K562 (cell line): ENCODE results near the gene TTLL3. TPM values are rescaled to one million over a fixed set of nuclear protein-coding genes. Genes with fewer than 3 reads are reported as not detected.
A peak's percentile ranks its signal among the peaks of the same experiment; 100 is the strongest.

ENCODE experiments used
- ATAC-seq: fragments of 200-7000 bp; cut with Tn5 transposase; 3 replicates; pipeline ENCODE4 v1.9.1; 2020; ENCODE audit warnings: moderate library complexity
- BruUV-seq: library from RNA; stranded (reverse); fragments of 400-500 nt; replicated peaks from 2 replicates; lab custom pipeline; 2021; lab: Mats Ljungman, UMichigan
- CTCF ChIA-PET: fragments of 300-600 bp; formaldehyde crosslinking; extraction: SDS; loops from one replicate; lab custom pipeline; 2021; ENCODE audit warnings: low intra/inter-chr PET ratio; lab: Yijun Ruan, JAX
- POLR2A ChIA-PET: fragments of 300-600, 350-650 bp; sonication (Branson Sonifier 250); formaldehyde crosslinking; extraction: SDS; loops from one replicate; lab custom pipeline; 2021; ENCODE audit warnings: antibody characterized with exemption, inconsistent platforms; lab: Yijun Ruan, JAX
- DNase-seq, 4 experiments: peaks; one replicate each; pipeline versions ENCODE4 v3.0.0 to v3.0.0-alpha.2; 2011 to 2018; ENCODE audit warnings: low spot score in 3 of 4, mixed read lengths in 3 of 4; ENCODE audit errors: extremely low read depth in 1 of 4
- FAIRE-seq: peaks from 2 replicates; lab custom pipeline; 2011; peaks lifted over from hg19 to GRCh38; lab: Jason Lieb, UNC
- H2AFZ ChIP-seq: 2 replicates; pipeline ENCODE4 v1.6.0; 2011; ENCODE audit warnings: low read depth, low read length, control low read depth, inconsistent platforms
- H3K27ac ChIP-seq: fragments of 200-600 bp; 3 replicates; pipeline ENCODE4 v1.8.0; 2011; ENCODE audit warnings: low read depth, mild to moderate bottlenecking, control low read depth, inconsistent platforms, low read length, moderate library complexity, mixed read lengths; ENCODE audit errors: extremely low read depth
- H3K27me3 ChIP-seq, 2 experiments: fragments of 300-600 bp in 1 of 2; 2 replicates in 1 of 2; 3 replicates in 1 of 2; pipeline versions ENCODE4 v1.6.0 to v1.8.0; 2011; ENCODE audit warnings: inconsistent platforms in 2 of 2, low read length in 2 of 2, mild to moderate bottlenecking in 1 of 2, mixed read lengths in 1 of 2, moderate library complexity in 1 of 2; ENCODE audit not compliant: control insufficient read depth in 2 of 2, insufficient read depth in 2 of 2
- H3K36me3 ChIP-seq: fragments of 300-600 bp; 3 replicates; pipeline ENCODE4 v1.8.0; 2011; ENCODE audit warnings: mild to moderate bottlenecking, low read length, inconsistent platforms; ENCODE audit not compliant: control insufficient read depth, insufficient read depth
- H3K4me1 ChIP-seq, 2 experiments: fragments of 200-600 bp in 1 of 2; replicated peaks in 1 of 2; 2 replicates in 1 of 2; 3 replicates in 1 of 2; pipeline versions ENCODE4 v1.5.1 to v1.8.0; 2011; ENCODE audit warnings: inconsistent platforms in 2 of 2, low read length in 2 of 2, mild to moderate bottlenecking in 1 of 2, mixed read lengths in 1 of 2, moderate library complexity in 1 of 2; ENCODE audit not compliant: control insufficient read depth in 2 of 2, insufficient read depth in 2 of 2
- H3K4me2 ChIP-seq: 2 replicates; pipeline ENCODE4 v1.6.1; 2011; ENCODE audit warnings: low read length, control low read depth, inconsistent platforms, mixed read lengths; ENCODE audit not compliant: insufficient read depth
- H3K4me3 ChIP-seq: fragments of 200-600 bp; sonication (generic), shearing (Covaris generic); 2 replicates; pipeline ENCODE4 v1.5.1; 2016; ENCODE audit warnings: control low read depth, inconsistent platforms
- H3K79me2 ChIP-seq: fragments of 200-600 bp; 3 replicates; pipeline ENCODE4 v1.8.0; 2011; ENCODE audit warnings: low read length, inconsistent platforms; ENCODE audit not compliant: control insufficient read depth, insufficient read depth
- H3K9ac ChIP-seq, 2 experiments: 2 replicates each; pipeline versions ENCODE4 v1.6.0 to v1.6.1; 2011; ENCODE audit warnings: low read depth in 2 of 2, low read length in 2 of 2, control low read depth in 1 of 2, inconsistent platforms in 1 of 2, mild to moderate bottlenecking in 1 of 2, mixed read lengths in 1 of 2; ENCODE audit not compliant: insufficient read depth in 1 of 2
- H3K9me1 ChIP-seq: one replicate; pipeline ENCODE4 v1.6.0; 2011; ENCODE audit warnings: inconsistent platforms, mild to moderate bottlenecking, low read length, moderate library complexity; ENCODE audit not compliant: control insufficient read depth, insufficient read depth
- H3K9me3 ChIP-seq: replicated peaks from 2 replicates; pipeline ENCODE4 v1.5.1; 2011; ENCODE audit warnings: low read depth, low read length, inconsistent platforms; ENCODE audit not compliant: control insufficient read depth, insufficient read depth
- H4K20me1 ChIP-seq: replicated peaks from 2 replicates; pipeline ENCODE4 v1.6.1; 2011; ENCODE audit warnings: low read length, inconsistent platforms, mixed read lengths; ENCODE audit not compliant: control insufficient read depth, insufficient read depth
- BHLHE40 ChIP-seq: IDR thresholded peaks from 2 replicates; pipeline ENCODE4 v1.6.1; 2011; ENCODE audit warnings: low read length, improper control_type of control experiment
- EP400 ChIP-seq: fragments of 450-650 bp; IDR thresholded peaks from 2 replicates; pipeline ENCODE4 v1.6.1; 2017; ENCODE audit warnings: antibody characterized with exemption, mild to moderate bottlenecking, moderate library complexity
- MBD1 ChIP-seq: fragments of 250-450 bp; sonication (Bioruptor Pico); IDR thresholded peaks from 2 replicates; pipeline ENCODE4 v1.8.0; 2022; ENCODE audit warnings: inconsistent platforms
- NR3C1 ChIP-seq: sonication (generic); formaldehyde crosslinking; IDR thresholded peaks from 2 replicates; pipeline ENCODE4 v1.8.1; 2022; ENCODE audit warnings: missing genetic modification reagents
- POLR2G ChIP-seq: fragments of 200-400 bp; formaldehyde crosslinking; IDR thresholded peaks from 2 replicates; pipeline ENCODE4 v1.6.1; 2017; ENCODE audit warnings: low read depth, mild to moderate bottlenecking, antibody characterized with exemption, low read length, moderate library complexity
- RBFOX2 ChIP-seq: fragments of 200-400 bp; formaldehyde crosslinking; IDR thresholded peaks from 2 replicates; pipeline ENCODE4 v1.6.1; 2017; ENCODE audit warnings: low read depth, mild to moderate bottlenecking, low read length, moderate library complexity
- ZNF239 ChIP-seq: fragments of 250-450 bp; sonication (Bioruptor Pico); IDR thresholded peaks from 2 replicates; pipeline ENCODE4 v1.4.0; 2020; ENCODE audit warnings: mild to moderate bottlenecking
- ZNF274 ChIP-seq: IDR thresholded peaks from 2 replicates; pipeline ENCODE4 v1.6.1; 2011; ENCODE audit warnings: low read depth, mild to moderate bottlenecking, low read length, moderate library complexity, borderline replicate concordance
- ZNF444 ChIP-seq: fragments of 250-450 bp; sonication (Bioruptor Pico); IDR thresholded peaks from 2 replicates; pipeline ENCODE4 v1.4.0; 2020; ENCODE audit warnings: mild to moderate bottlenecking, moderate library complexity
- ZNF77 ChIP-seq: fragments of 250-450 bp; sonication (Bioruptor Pico); IDR thresholded peaks from 2 replicates; pipeline ENCODE4 v1.5.0; 2020
- WGBS: fragments of 100-300 bp; shearing (Covaris generic); methylation state at CpG from one replicate; pipeline ENCODE4 v1.1.6; 2016; ENCODE audit warnings: low coverage, mixed read lengths; ENCODE audit not compliant: insufficient coverage; ENCODE audit errors: missing lambda C conversion rate; 5-methylcytosine and 5-hydroxymethylcytosine counted together
- in situ Hi-C: fragments of 300-500 bp; cut with MboI; formaldehyde crosslinking; loops from 4 replicates; pipeline ENCODE4 v1.15.0; 2018; ENCODE audit warnings: inconsistent platforms, mixed read lengths
- intact Hi-C: fragments of 100-400 bp; cut with micrococcal nuclease; formaldehyde crosslinking; loops from 2 replicates; pipeline ENCODE4 v1.14.2; 2022
- polyA plus RNA-seq, 8 experiments: library from polyadenylated mRNA; depleted of rRNA in 4 of 8; stranded (reverse) in 5 of 8; unstranded in 3 of 8; fragments of >200 nt; fragmentation: Nextera tagmentation in 2 of 8; fragmentation: Illumina TruSeq in 1 of 8; extraction: Ambion mirVana in 2 of 8; extraction: Trizol in 1 of 8; gene quantifications; 2 replicates each; pipeline versions ENCODE4 v1.2.1 to v1.2.3, GENCODE V29; 2011 to 2014; ENCODE audit warnings: inconsistent platforms in 1 of 8, missing spikeins in 1 of 8
- total RNA-seq, 7 experiments: library from RNA; depleted of rRNA in 6 of 7; stranded (reverse); fragments of >200 nt in 6 of 7; fragmentation: Illumina TruSeq in 2 of 7; extraction: Trizol in 2 of 7; gene quantifications; 2 replicates each; pipeline versions ENCODE4 v1.2.1 to v1.2.3, GENCODE V29; 2011 to 2021; ENCODE audit warnings: low replicate concordance in 1 of 7
- TF ChIP-seq, protein P1 (sequence below): fragments of 250-450 bp; sonication (Bioruptor Pico); IDR thresholded peaks from 2 replicates; pipeline ENCODE4 v1.5.0; 2021
- TF ChIP-seq, protein P2 (sequence below): fragments of 450-650 bp; IDR thresholded peaks from 2 replicates; pipeline ENCODE4 v1.6.1; 2014; ENCODE audit warnings: low read depth, mild to moderate bottlenecking, moderate library complexity, borderline replicate concordance

TTLL3 gene
- total and polyA plus RNA-seq, 9 of the 15 experiments (the other 6 are each of a cell fraction or from before 2014, with no cell fraction given) = 8.9 to 106 (median 33.2) TPM

GRCh38 chr3:9783954-9784353 lies 26.1 kb upstream of the TTLL3 start:
- peaks cover 65% of the 10 kb centered on the region for H3K36me3 ChIP-seq
- TF ChIP-seq POLR2G = peak; percentile 52
- TF ChIP-seq, protein P1, sequence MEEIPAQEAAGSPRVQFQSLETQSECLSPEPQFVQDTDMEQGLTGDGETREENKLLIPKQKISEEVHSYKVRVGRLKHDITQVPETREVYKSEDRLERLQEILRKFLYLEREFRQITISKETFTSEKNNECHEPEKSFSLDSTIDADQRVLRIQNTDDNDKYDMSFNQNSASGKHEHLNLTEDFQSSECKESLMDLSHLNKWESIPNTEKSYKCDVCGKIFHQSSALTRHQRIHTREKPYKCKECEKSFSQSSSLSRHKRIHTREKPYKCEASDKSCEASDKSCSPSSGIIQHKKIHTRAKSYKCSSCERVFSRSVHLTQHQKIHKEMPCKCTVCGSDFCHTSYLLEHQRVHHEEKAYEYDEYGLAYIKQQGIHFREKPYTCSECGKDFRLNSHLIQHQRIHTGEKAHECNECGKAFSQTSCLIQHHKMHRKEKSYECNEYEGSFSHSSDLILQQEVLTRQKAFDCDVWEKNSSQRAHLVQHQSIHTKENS (CRISPR knock-in tag) = no peak
- no peak for TF ChIP-seq ZNF239 (CRISPR knock-in tag)
- no peak for TF ChIP-seq ZNF77
- no peak for TF ChIP-seq EP400
- TF ChIP-seq NR3C1 (CRISPR knock-in tag) = no peak
- peak; percentile 41; the same call in 1 of the 2 replicates for TF ChIP-seq RBFOX2
- TF ChIP-seq, protein P2, sequence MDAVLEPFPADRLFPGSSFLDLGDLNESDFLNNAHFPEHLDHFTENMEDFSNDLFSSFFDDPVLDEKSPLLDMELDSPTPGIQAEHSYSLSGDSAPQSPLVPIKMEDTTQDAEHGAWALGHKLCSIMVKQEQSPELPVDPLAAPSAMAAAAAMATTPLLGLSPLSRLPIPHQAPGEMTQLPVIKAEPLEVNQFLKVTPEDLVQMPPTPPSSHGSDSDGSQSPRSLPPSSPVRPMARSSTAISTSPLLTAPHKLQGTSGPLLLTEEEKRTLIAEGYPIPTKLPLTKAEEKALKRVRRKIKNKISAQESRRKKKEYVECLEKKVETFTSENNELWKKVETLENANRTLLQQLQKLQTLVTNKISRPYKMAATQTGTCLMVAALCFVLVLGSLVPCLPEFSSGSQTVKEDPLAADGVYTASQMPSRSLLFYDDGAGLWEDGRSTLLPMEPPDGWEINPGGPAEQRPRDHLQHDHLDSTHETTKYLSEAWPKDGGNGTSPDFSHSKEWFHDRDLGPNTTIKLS = no peak
- no peak for TF ChIP-seq ZNF444 (CRISPR knock-in tag)
- TF ChIP-seq MBD1 (CRISPR knock-in tag) = no peak
- no peak for TF ChIP-seq BHLHE40
- no peak for TF ChIP-seq ZNF274
- peaks cover 40 to 45% of the 10 kb centered on the region in 2 experiments for H3K4me1 ChIP-seq
- ChIA-PET POLR2A (interaction anchor here (3.1 kb wide), 1 partner anchor 10 kb away, joined by 21 read pairs; the partner anchor contains the start of gene ARPC4), CTCF (no interaction called here)
- no peaks in the 10 kb centered on the region for H3K27me3 ChIP-seq
- no peaks in the 10 kb centered on the region for H4K20me1 ChIP-seq
- no TSS peak for BruUV-seq
- H3K9me1 ChIP-seq = no peaks in the 10 kb centered on the region
- WGBS = 92% methylated on average over 14 of the region's 14 CpGs
- no peak overlapping the region for H3K4me2 ChIP-seq
- H3K79me2 ChIP-seq = no peaks in the 10 kb centered on the region
- FAIRE-seq (no peak), ATAC-seq (no peak), DNase-seq (no peak)
- intact Hi-C loops = loop anchor here (5.0 kb wide), 1 partner anchor 148 kb away; the partner anchor contains the start of gene CRELD1
- H3K4me3 ChIP-seq = no peak overlapping the region
- no peak overlapping the region for H2AFZ ChIP-seq
- in situ Hi-C loops = no loop called here
- no peak overlapping the region for H3K27ac ChIP-seq
- H3K9ac ChIP-seq = peak overlapping the region in 1 of 2 experiments; percentile 73; a peak in 2 of 4 replicates
- no peaks in the 10 kb centered on the region for H3K9me3 ChIP-seq
